Measurements from ENCODE around the gene GPR137.

- TF ChIP-seq CTCF (IDR thresholded peaks at IDR 0.05; ENCODE audit: low read length) (no peak), EZH2 (IDR thresholded peaks at IDR 0.05; ENCODE audit: borderline replicate concordance, low read length) (no peak)
Observed at GRCh38 chr11:64304032-64304315, 18.3 kb downstream of the GPR137 start.

Measured in OCI-LY1 (cell line).